Erythroblast (primary cell): Measurements from ENCODE around the gene MISFA.
"Not testable (repeated sequence)": the region's sequence is repeated elsewhere in the genome, so short reads cannot be mapped to it uniquely, and the experiment has no call there.

Source experiments
- DNase-seq, 2 experiments: peaks; one replicate each; lab custom pipeline; 2025; lab: John Stamatoyannopoulos, UW
- GATA1 ChIP-seq: IDR thresholded peaks from 2 replicates; pipeline ENCODE4 v1.6.1; 2011; ENCODE audit warnings: low read depth, mild to moderate bottlenecking, control low read depth, low read length, moderate library complexity
- POLR2A ChIP-seq: IDR thresholded peaks from 2 replicates; pipeline ENCODE4 v1.6.1; 2011; ENCODE audit warnings: mild to moderate bottlenecking, low read length

MISFA gene

DNA sequence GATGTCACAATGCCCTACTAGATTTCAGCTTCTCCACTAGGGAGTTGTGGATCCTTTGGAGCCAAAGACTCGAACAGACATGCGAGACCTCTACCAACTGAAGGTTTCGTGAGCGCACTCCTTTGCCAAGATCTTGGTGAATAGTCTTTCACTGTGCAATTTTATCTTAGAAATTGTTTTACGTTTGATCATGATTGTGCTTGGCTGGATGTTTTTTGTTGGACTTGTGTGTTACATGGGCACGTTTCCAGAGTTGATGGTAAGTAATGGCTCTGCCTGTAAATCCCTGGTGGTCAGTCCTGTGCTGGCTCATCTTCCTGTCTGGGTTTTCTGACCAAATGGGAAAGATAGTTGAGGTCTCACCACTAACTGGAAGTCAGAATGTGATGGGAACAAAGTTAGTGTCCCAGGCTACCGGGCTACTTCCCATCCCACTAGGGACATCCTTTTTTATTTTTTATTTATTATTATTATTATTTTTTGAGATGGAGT is at the start of gene MISFA:
Gene MISFA, plus strand, starts transcription at position 51 of the 492 bp plus-strand sequence. Its CDS starts 140 bp downstream, at position 191.
- DNase-seq, result no peak
- TF ChIP-seq POLR2A (no peak), GATA1 (no peak)

DNA sequence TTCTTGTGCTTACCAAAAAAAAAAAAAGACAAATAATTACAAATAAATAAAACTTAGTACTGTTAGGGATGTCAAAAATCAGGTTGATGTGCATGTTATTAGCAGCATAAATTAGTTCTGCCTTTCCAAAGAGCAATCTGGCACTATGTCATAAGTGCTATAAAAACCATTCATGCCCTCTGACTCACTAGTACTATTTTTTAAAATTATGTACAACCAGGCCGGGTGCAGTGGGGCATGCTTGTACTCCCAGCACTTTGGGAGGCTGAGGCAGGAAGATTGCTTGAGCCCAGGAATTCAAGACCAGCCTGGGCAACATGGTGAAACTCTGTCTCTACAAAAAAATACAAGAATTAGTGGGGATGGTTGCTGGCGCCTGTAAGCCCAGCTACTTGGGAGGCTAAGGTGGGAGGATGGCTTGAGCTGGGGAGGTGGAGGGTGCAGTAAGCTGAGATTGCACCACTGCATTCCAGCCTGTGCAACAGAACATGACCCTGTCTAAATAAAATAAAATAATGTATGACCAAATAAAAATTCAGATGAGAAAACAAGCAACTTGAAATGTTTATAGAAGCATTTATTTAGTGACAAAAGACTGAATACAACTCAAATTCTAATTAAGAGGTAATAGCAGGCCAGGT is 36.4 kb upstream of the MISFA start:
- no peak for TF ChIP-seq GATA1
- no peak for TF ChIP-seq POLR2A

DNA sequence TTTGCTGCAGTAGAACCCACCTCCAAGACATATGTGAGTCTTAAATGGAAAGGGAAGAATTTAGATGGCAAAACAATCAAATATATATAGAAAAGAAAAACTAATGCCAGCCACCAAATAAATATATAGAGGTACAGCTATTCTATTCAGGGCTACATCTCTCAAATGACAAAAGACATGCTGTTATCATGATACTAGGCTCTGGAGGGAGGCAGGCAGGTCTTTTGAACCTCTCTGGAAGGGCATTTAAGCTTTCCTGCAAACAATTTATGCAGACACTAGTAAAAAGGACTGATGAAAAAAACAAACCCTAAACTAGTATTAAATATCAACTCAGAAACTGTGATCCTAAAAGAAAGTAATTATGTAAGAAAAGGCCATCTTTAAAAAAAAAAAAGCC is 35.4 kb upstream of the MISFA start:
- TF ChIP-seq POLR2A, result no peak
- TF ChIP-seq GATA1, result no peak
- no peak for DNase-seq

More for the DNA sequence above, 36.4 kb upstream of the MISFA start:
- no peak for DNase-seq

DNA sequence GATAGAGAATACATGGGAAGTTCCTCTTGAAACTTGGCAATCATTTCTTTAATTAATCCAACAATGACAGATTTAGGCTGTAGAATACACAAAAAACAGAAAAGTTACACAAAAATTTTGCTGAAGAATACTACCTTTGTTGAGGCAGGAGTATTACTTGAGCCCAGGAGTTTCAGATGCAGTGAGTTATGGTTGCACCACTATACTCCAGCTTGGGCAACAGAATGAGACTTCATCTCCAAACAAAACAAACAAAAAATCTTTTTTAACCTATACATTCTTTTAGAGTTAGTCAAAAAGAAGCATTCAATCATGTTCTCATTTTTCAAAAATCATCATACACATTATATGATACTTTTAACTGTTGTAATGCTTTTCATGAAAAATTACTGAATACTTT is 33.2 kb upstream of the MISFA start:
- no peak for TF ChIP-seq POLR2A
- TF ChIP-seq GATA1, result no peak
- no peak for DNase-seq

DNA sequence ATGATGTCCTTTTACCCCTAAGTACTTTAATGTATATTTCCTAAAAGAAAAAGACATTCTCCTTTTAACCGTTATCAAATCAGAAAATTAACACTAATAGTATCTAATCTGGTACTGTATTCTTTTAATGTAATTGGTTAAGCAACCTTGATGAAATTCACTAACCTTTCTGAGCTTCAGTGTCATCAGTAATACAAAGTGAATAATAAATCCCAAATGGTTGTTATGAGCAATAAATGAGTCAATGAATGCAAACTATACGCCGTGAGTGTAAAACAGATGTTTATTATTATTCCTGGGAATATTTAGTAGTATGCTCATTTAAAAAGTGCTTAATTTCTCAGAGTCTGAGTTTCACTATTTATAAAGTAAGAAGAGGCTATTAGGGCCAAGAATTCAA is 32.5 kb upstream of the MISFA start:
- TF ChIP-seq GATA1 (no peak), POLR2A (no peak)
- DNase-seq, result no peak

DNA sequence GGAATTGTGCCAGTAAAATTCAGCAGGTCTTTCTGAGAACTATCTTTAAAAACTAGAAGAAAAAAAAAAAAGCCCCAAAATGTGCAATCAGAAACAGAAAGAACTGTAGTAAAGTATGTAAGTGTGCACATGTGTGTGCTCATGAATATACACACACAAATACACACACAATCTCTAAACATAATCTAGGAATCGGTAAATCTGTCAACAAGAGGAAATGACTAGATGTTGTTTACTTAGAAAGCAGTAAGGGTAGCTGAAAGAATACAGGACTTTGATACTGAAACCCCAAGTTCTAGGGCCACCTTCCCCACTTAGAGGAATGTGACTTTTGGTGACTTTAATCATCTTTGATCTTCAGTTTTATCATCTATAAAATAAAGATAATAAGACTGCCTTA is 24.2 kb upstream of the MISFA start:
- no peak for DNase-seq
- TF ChIP-seq POLR2A, result no peak
- TF ChIP-seq GATA1, result no peak

DNA sequence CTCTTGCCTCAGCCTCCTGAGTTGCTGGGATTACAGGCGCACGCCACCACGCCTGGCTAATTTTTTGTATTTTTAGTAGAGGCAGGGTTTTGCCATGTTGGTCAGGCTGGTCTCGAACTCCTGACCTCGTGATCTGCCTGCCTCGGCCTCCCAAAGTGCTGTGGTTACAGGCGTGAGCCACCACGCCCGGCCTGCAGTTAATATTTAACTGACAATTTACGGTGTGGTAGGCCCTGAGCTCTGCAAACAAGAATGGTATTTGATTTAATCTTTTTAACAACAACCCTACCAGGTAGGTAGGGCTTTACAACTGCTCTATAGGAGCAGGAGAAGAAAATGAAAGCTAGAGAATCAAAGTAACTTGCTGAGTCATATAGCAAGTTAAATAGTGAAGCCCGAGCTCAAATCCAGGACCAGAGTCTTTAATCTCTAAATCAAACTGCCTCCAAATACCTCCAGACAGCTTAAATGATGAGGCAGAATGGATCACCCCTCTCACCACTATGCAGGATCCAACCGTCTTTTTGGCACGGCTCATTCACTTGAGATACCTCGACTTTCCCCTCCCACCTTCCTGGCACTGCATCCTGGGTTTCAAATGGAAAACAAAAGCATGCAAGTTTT is 20.5 kb upstream of the MISFA start:
- DNase-seq, result no peak
- TF ChIP-seq POLR2A, result no peak
- TF ChIP-seq GATA1, result no peak

DNA sequence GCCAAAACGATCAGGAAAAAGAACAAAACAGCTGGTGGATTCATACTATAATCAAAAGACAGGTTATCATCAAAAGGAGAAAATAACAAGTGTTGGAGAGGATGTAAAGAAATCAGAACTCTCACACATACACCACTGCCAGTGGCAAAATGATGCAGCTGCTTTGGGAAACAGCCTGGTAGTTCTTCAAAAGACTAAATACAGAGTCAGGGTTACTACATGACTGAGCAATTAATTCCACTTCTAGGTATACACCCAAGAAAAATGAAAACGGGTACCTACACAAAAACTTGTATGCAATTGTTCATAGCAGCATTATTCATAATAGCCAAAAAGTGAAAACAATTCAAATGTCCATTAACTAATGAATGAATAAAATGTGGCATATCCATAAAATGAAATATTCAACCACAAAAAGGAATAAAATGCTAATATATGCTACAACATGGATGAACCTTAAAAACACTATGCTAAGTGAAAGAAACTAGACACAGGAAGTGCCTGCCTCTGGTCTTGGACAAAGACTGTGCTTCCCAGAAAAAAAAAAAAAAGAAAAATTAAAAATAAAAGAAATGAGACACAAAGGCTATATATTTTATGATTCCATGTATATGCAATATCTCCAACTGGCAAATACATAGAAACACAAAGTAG is 19.3 kb upstream of the MISFA start:
- TF ChIP-seq POLR2A (no peak), GATA1 (no peak)
- DNase-seq, result no peak

DNA sequence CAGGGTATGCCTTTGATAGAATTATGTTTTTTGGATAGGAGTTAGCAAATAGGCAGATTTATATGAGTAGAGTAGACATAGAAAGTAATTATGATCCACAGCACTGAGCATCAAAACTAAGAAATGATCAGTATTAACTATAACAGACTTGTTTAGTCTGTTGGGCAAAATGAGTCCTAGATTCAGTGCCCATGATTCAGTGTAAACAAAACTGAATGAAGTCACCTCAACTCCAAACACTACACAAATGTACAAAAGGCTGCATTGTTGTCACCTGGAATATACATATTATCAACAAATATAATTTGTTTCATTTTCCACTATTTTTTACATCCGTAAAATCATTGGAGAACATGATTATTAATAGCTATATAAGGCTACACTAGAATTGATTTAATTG is 17.8 kb upstream of the MISFA start:
- DNase-seq, result no peak
- TF ChIP-seq POLR2A, result no peak
- no peak for TF ChIP-seq GATA1

DNA sequence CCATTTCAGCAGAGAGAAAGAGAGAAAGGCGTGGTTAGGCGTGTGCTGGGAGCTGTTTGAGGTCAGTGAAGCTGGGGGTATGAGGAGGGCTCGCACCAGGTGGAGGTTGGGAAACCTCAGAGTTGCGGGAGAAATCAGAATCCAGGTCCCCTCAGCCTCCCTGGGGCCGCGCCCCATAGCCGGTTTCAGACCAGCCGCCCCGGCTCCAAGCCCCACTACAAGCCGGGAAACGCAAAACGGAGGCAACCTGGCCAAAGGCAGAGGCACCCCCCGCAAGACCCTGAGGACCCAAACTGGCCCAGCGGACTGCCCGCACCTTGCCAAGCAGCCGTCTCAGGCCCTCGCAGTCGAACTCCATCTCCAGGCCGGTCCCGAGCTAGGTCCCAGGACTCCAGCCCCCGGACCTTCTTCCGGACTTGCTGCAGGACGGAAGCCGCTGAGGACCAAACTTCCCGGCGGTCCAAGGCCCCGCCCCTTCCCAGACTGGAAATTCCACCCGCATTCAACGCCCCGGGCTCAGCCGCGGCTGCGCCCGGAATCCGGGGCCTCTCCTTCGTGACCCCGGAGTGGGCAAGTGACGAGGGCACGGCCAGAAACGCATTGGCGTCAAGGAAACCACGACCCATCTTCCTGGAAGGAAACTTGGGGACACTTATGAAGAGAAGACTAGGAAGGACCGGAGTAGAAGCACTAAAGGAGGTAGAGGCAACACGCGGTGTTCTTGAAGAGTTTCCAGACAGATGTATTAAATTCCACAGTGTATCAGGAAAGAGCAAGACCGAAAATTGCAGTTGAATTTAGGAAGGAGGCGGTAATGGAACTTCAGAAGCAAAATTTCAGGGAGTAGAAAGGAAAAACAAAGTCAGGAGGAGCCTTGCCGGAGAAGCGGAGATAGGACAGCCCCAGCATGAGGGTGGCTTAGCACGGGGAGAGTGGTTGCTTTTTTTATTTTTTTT is 11.0 kb upstream of the MISFA start, which contains the start of gene UEVLD:
Gene UEVLD, minus strand, starts transcription at position 438 of the 956 bp plus-strand sequence. Its CDS starts 80 bp downstream, at position 358.
- TF ChIP-seq POLR2A (peak; percentile 73), GATA1 (no peak)
- peak; percentile 81 to 86 for DNase-seq

DNA sequence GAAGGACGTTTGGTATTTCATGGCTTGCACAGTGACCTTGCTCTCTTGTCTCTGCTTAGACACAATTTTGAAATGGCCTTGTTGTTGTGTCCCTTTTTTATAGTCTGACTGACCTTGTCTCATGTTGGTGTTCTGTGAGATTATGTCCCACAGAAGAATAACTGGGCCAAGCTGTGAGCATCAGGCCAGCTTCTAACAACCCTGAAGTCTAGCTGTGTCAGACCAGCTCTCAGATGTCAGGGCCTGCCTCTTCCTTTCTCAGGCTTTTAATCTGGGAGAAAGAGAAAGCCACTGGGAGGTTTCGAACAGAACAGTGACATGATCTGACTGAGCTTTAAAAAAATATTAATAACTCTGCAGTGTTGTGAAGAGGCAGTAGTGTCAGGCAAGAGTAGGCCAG is 9.0 kb upstream of the MISFA start:
- DNase-seq, result no peak
- TF ChIP-seq GATA1 (no peak), POLR2A (no peak)

DNA sequence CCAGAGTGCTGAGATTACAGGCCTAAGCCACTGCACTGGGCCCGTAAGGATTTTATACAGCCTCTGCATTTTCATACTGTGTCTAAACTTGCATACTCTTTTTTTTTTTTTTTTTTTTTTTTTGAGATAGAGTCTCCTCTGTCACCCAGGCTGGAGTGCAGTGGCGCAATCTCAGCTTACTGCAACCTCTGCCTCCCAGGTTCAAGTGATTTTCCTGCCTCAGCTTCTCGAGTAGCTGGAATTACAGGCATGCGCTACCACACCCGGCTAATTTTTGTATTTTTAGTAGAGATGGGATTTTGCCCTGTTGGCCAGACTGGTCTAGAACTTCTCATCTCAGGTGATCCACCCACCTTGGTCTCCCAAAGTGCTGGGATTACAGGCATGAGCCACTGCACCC is 5.5 kb upstream of the MISFA start:
- DNase-seq, result not testable (repeated sequence)
